ENCODE results near the gene TAF11L3.
"Not testable (repeated sequence)": the region's sequence is repeated elsewhere in the genome, so short reads cannot be mapped to it uniquely, and the experiment has no call there.

The TAF11L3 gene

DNA sequence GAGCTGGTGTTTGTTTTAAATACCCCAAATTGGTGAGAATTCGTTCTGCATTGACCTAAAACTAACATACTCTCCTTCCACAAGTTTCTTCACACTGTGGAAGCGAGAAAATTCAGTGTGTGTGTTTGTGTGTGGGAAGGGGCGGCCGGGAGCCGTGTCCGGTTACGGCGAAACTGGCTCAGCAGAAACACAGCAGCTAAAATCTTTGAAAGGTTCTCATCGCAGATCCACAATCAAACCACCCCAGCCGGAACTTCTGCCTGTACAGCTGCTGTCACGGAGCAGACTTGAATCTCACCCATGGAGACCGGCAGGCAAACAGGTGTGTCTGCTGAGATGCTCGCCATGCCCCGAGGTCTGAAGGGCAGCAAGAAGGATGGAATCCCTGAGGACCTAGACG lies at the start of gene TAF11L3:
Gene TAF11L3, plus strand, starts transcription at position 301 of the 400 bp plus-strand sequence.
- not testable (repeated sequence) for DNase-seq

DNA sequence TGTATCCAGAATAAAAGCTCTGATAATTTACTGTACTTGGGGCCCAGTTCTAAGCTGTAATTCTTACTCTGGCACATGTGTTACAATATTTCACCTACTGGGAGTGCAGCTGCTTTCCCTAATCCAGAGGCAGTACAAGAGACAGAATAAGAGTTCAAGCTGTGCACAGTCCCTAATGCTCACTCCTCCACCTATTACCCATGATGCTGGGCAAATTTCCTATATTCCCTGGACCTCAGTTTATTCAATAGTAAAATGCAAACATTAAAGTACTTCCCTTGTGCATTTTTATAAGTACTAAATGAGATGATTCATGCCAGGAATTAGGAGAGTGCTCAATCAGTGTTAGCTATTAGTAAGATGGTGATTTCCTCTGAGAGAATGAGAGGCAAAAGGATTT lies 48.1 kb upstream of the TAF11L3 start:
- DNase-seq: no peak

DNA sequence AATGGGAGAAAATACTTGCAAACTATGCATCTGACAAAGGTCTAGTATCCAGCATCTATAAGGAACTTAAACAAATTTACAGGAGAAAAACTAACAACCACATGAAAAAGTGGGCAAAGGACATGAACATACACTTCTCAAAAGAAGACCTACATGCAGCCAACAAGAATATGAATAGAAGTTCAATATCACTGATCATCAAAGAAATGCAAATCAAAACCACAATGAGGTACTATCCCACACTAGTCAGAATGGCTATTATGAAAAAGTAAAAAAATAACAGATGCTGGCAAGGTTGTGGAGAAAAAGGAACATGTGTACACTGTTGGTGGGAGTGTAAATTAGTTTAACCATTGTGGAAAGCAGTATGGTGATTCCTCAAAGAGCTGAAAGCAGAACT lies 43.1 kb upstream of the TAF11L3 start:
- DNase-seq: not testable (repeated sequence)

DNA sequence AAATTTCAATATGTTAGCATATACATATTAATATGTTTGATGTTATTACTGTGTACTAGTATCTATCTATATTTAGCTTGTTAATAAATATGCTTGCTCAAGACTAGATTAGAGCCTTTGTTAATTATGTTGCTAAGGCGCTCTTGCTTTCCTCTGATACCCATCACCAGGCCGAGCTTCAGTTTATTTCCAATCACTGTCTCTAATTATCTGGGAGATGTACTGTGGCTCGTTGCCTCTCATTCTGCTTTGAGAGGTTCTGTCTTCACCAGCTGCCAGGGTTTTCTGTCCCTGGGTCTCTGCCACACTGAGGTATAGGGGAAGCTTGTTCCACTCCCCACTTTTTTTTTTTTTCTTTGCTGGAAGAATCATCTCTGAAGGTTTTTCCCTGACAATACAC lies 41.1 kb upstream of the TAF11L3 start:
- DNase-seq: no peak

DNA sequence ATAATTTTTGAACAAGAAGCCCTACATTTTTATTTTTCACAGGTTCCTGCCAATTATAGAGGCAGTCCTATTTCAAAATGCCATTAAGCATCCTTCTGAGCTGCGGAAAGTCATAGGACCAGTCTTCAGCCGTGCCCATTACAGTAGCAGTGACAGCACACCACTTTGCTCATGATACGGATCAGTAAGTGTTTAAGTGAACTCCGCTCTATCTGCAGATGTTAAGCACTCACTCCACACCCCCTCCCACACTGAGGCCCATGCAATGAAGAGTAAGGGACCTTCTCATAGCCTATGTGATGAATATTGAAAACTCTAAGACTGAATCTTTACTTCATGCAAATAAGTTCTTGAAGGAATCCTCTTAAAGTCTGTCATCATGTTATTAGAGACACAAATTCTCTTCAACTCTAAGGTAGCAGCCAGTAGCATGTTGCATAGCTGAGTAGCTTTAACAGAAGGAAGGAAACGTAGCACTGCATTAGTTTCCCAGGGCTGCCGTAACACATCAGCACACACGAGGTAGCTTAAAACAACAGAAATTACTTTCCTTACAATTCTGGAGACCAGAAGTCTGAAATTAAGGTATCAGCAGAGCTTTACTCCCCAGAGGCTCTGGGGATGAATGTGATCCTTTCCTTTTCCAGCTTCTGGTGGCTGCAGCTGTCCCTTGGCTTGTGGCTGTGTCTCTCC lies 40.4 kb upstream of the TAF11L3 start:
- no peak for DNase-seq

DNA sequence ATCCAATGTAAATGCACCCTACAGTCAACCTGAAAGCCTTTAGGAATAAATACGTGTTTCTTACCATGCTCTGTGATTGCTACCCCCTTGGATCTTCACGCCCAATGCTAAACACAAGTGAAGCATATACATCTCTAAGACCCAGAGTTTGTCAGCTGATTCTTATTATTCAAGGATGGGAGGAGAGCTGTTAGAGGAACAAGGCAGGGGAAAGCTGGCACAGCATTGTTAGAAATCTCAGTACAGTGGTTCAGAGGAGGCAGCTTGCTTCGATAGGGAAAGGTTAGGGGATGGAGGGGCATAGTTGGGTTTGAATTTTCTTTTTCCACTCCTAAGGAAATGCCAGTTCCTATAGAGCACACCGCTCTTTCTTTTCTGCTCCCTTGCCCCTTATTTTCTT lies 36.8 kb upstream of the TAF11L3 start:
- DNase-seq: no peak

DNA sequence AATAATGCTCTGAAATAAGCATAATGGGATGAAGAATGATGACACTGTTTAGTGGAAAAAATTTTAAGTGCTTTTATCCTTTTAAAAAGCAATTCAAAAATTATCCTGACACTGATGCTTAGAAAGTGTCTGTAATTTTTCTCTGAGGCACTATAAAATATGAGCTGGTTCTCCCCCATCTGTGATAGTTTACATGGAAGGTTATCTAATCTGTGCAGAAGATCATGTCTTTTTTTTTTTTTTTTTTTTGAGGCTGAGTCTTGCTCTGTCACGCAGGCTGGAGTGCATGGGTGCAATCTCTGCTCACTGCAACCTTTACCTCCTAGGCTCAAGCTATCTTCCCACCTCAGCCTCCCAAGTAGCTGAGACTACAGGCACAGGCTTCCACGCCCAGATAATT lies 35.4 kb upstream of the TAF11L3 start:
- no peak for DNase-seq

DNA sequence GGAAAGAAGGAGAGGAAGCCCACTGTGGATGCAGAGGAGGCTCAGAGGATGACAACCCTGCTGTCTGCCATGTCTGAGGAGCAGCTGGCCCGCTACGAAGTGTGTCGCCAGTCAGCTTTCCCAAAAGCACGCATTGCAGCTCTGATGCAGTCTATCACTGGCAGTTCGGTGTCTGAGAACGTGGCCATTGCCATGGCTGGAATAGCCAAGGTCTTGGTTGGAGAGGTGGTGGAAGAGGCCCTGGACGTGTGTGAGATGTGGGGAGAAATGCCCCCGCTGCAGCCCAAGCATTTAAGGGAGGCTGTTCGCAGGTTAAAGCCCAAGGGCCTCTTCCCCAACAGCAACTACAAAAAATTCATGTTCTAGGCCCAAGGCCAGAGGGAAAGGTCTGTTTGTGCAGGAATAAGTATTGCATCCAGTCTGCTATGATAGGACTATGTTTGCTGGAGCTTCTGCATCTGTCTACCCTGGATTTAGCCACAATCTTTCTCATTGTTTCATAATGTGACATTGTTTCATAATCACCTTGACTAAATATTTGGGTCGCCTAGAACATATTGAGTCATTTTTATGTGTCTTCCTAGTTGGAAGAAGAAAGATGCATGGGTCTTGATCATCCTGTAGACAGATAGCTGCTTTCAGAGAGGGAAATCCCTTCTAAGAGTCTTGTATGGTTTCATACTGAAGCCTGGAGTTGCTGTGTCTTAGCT lies 31.5 kb upstream of the TAF11L3 start:
- not testable (repeated sequence) for DNase-seq

DNA sequence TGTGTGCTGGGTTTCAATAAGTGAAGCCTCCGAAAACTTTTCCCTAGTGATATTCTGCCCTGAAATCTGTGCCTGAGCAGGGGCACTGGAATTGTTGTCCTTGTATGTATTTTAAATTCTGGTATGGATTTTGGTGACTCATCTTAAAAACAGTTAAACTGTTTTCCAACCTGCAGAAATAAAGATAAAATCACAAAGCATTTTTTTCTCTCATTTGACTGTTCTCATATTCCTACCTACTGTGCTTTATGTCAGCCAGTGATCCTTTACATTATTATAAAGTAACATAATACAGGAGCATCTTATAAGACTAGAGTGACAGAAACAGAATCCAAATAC lies 31.0 kb upstream of the TAF11L3 start:
- no peak for DNase-seq

DNA sequence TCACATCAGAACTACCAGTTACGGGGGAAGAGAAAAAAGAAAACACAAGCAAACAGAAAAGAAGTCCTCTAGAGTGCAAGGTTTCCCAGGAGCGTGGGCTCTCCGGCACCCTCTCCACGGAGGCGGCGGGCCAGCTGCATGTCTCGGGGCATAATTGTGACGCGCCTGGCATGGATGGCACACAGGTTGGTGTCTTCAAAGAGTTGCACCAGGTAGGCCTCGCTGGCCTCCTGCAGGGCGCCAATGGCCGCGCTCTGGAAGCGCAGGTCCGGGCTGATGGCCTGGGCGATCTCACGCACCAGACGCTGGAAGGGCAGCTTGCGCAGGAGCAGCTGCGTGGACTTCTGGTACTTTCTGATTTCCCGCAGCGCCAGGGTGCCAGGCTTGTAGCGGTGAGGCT lies 26.9 kb upstream of the TAF11L3 start:
- not testable (repeated sequence) for DNase-seq

DNA sequence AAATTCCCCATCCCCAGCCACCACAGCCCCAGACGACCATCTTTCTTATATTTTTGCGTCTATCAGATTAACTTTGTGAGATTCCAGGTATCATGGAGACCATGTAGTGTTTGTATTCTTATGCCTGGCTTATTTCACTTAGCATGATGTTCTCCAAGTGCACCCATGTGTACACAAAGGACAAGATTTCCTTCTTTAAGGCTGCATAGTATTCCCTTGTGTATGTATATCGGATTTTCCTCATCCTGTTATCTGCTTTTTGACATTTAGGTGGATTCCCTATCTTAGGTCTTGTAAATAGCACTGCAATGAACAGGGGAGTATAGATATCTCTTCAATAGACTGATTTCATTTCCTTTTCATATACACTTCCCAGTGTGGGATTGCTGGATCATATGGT lies 25.4 kb upstream of the TAF11L3 start:
- no peak for DNase-seq

DNA sequence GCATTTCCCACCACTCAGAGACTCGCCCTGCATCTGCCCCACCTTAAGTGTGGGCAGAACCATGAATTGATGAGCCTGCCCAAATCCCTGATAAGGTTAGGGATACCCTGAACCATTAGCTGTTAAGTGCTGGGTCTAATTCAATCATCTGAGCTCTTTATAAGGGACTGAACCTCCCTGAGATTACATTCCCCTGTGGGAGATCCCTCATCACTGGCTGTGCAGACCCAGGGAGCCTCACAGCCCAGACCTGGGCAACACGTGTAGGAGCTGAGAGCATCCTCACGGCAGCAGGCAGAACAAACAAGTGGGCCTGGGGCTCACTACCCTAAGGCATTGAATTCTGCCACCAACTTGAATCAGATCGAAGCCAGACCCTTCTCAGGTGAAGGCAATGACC lies 20.7 kb upstream of the TAF11L3 start:
- DNase-seq: no peak

DNA sequence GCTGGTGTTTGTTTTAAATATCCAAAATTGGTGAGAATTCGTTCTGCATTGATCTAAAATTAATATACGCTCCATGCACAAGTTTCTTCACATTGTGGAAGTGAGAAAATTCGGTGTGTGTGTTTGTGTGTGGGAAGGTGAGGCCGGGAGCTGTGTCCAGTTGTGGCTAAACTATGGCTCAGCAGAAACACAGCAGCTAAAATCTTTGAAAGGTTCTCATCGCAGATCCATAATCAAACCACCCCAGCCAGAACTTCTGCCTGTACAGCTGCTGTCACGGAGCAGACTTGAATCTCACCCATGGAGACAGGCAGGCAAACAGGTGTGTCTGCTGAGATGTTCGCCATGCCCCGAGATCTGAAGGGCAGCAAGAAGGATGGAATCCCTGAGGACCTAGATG lies 20.2 kb upstream of the TAF11L3 start, which contains the start of gene TAF11L2:
Gene TAF11L2, plus strand, starts transcription at position 301 of the 400 bp plus-strand sequence.
- not testable (repeated sequence) for DNase-seq

DNA sequence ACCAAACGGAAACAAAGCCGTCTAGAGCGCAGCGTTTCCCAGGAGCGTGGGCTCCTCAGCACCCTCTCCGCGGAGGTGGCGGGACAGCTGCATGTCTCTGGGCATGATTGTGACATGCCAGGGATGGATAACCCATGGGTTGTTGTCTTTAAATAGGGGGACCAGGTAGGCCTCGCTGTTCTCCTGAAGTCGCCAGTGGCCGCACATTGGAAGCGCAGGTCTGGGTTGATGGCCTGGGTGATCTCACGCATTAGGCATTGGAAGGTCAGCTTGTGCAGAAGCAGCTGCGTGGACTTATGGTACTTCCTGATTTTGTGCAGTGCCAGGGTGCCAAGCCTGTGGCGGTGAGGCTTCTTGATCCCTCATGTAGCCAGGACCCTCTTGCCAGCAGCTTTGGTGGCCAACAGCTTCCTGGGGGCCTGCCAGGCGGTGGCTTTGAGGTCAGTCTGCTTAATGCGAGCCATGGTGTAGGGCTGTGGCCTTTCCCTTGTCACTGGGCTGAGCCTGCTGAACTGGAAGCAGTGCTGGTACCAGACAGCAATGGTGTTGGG lies 6.3 kb upstream of the TAF11L3 start:
- no peak for DNase-seq

DNA sequence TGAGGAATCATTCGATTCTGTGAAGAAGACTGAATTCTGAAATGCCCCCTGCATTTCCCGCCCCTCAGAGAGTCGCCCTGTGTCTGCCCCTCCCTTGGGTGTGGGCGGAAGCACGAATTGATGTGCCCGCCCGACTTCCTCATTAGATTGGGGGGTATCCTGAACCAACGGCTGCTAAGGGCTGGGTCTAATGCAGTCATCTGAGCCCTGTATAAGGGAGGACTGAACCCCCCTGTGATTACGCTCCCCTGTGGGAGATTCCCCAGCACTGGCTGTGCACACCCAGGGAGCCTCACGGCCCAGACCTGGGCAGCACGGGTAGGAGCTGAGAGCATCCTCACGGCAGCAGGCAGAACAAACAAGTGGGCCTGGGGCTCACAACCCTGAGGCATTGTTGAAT lies 641 bp upstream of the TAF11L3 start:
- DNase-seq: not testable (repeated sequence)

DNA sequence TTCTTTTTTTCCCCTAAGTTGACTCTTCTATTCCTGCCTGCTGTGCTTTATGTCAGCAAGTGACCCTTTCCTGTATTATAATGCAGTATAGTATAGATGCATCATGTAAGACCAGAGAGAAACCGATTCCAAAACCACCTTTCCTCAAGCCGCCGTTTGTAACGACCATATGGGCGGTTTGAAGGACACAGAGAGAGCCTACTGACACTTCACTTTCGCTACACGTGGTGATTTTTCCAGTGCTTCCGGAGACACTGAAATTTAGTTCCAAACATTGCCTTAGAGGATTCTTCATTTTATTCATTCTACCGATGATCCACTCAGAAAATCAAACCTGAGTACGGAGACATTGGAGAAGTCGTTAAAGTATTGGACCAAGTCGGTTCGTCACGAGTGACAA lies 1.3 kb downstream of the TAF11L3 start:
- not testable (repeated sequence) for DNase-seq

DNA sequence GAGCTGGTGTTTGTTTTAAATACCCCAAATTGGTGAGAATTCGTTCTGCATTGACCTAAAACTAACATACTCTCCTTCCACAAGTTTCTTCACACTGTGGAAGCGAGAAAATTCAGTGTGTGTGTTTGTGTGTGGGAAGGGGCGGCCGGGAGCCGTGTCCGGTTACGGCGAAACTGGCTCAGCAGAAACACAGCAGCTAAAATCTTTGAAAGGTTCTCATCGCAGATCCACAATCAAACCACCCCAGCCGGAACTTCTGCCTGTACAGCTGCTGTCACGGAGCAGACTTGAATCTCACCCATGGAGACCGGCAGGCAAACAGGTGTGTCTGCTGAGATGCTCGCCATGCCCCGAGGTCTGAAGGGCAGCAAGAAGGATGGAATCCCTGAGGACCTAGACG lies 3.3 kb downstream of the TAF11L3 start, which contains the start of gene TAF11L4:
Gene TAF11L4, plus strand, starts transcription at position 301 of the 400 bp plus-strand sequence.
- DNase-seq: not testable (repeated sequence)

DNA sequence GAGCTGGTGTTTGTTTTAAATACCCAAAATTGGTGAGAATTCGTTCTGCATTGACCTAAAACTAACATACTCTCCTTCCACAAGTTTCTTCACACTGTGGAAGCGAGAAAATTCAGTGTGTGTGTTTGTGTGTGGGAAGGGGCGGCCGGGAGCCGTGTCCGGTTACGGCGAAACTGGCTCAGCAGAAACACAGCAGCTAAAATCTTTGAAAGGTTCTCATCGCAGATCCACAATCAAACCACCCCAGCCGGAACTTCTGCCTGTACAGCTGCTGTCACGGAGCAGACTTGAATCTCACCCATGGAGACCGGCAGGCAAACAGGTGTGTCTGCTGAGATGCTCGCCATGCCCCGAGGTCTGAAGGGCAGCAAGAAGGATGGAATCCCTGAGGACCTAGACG lies 6.8 kb downstream of the TAF11L3 start, which contains the start of gene TAF11L5:
Gene TAF11L5, plus strand, starts transcription at position 301 of the 400 bp plus-strand sequence.
- not testable (repeated sequence) for DNase-seq

DNA sequence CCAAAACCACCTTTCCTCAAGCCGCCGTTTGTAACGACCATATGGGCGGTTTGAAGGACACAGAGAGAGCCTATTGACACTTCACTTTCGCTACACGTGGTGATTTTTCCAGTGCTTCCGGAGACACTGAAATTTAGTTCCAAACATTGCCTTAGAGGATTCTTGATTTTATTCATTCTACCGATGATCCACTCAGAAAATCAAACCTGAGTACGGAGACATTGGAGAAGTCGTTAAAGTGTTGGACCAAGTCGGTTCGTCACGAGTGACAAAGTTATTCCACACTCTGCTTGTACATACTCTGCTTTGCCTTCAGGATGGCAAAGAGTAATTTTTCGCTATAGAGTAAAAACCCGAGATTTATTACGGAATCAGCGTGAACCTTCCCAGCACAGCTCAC lies 8.3 kb downstream of the TAF11L3 start:
- DNase-seq: not testable (repeated sequence)

DNA sequence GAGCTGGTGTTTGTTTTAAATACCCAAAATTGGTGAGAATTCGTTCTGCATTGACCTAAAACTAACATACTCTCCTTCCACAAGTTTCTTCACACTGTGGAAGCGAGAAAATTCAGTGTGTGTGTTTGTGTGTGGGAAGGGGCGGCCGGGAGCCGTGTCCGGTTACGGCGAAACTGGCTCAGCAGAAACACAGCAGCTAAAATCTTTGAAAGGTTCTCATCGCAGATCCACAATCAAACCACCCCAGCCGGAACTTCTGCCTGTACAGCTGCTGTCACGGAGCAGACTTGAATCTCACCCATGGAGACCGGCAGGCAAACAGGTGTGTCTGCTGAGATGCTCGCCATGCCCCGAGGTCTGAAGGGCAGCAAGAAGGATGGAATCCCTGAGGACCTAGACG lies 10.2 kb downstream of the TAF11L3 start, which contains the start of gene TAF11L6:
Gene TAF11L6, plus strand, starts transcription at position 301 of the 400 bp plus-strand sequence.
- not testable (repeated sequence) for DNase-seq

All from activated CD4-positive, alpha-beta T cell treated with anti-CD3 and anti-CD28 coated beads, Interleukin-2, amount 50 U/mL, for 4 hours (primary cell).